ENCODE data around the gene COX8A. TPM values are rescaled to one million over a fixed set of nuclear protein-coding genes. Genes with fewer than 3 reads are reported as not detected.
A peak's percentile ranks its signal among the peaks of the same experiment; 100 is the strongest.

The COX8A gene
- total and polyA plus RNA-seq, 7 donors: 419 to 1,691 (median 659) TPM

GRCh38 chr11:63986932-63987513, 12.6 kb downstream of the COX8A start:
- Histone ChIP-seq H3K27ac (peak overlapping the region; percentile 86 to 88 (median 88)), H3K4me1 (peaks cover 0 to 30% (median 23%) of the 10 kb centered on the region in 4 donors), H3K27me3 (no peaks in the 10 kb centered on the region), H3K4me3 (peak overlapping the region; percentile 64 to 95 (median 94)), H3K36me3 (peaks cover 9 to 40% (median 14%) of the 10 kb centered on the region in 4 donors), H3K9me3 (no peaks in the 10 kb centered on the region)
- 42 to 44% methylated on average over 25 of the region's 25 CpGs for WGBS, 2 donors
- TF ChIP-seq POLR2A (IDR thresholded peaks at IDR 0.05): no peak
- no peak for TF ChIP-seq POLR2AphosphoS5 (IDR thresholded peaks at IDR 0.05)
- no peak for TF ChIP-seq EP300 (IDR thresholded peaks at IDR 0.05)
- TF ChIP-seq, protein P1, sequence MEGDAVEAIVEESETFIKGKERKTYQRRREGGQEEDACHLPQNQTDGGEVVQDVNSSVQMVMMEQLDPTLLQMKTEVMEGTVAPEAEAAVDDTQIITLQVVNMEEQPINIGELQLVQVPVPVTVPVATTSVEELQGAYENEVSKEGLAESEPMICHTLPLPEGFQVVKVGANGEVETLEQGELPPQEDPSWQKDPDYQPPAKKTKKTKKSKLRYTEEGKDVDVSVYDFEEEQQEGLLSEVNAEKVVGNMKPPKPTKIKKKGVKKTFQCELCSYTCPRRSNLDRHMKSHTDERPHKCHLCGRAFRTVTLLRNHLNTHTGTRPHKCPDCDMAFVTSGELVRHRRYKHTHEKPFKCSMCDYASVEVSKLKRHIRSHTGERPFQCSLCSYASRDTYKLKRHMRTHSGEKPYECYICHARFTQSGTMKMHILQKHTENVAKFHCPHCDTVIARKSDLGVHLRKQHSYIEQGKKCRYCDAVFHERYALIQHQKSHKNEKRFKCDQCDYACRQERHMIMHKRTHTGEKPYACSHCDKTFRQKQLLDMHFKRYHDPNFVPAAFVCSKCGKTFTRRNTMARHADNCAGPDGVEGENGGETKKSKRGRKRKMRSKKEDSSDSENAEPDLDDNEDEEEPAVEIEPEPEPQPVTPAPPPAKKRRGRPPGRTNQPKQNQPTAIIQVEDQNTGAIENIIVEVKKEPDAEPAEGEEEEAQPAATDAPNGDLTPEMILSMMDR (IDR thresholded peaks at IDR 0.05): no peak
- intact Hi-C loops (cut with DNase I): no loop called here
- DNase-seq: peak; percentile 56

DNA sequence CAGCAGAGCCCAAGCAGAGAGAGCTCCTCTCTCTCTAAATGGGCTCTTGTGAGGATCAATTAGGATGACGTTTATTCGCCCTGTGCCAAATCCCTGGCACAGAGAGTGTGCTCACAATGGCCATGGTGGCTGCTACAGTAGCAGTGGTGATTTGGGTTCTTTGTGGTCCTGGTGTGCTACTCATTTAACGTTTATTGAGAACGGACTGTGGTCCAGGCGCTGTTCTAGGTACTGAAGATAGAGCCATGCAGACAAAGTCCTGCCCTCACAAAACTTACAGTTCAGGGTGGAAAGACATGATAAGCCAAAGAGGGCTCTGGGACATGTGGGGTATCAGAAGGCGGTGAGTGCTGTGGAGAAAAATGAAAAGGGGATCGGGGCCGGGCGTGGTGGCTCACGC, 17.1 kb downstream of the COX8A start:
- intact Hi-C loops (cut with DNase I): no loop called here
- Histone ChIP-seq H3K27me3 (no peaks in the 10 kb centered on the region), H3K4me3 (no peak overlapping the region), H3K27ac (no peak overlapping the region), H3K36me3 (peaks cover 13 to 77% (median 21%) of the 10 kb centered on the region in 4 donors), H3K9me3 (no peaks in the 10 kb centered on the region), H3K4me1 (peaks cover 0 to 22% (median 17%) of the 10 kb centered on the region in 4 donors)
- WGBS, 2 donors: 92 to 93% methylated on average over 10 of the region's 10 CpGs
- no peak for DNase-seq
- TF ChIP-seq, protein P1 (IDR thresholded peaks at IDR 0.05): no peak
- TF ChIP-seq POLR2A (IDR thresholded peaks at IDR 0.05) (no peak), EP300 (IDR thresholded peaks at IDR 0.05) (no peak), POLR2AphosphoS5 (IDR thresholded peaks at IDR 0.05) (no peak)

GRCh38 chr11:63993100-63993499, 18.7 kb downstream of the COX8A start:
- no peak for TF ChIP-seq POLR2AphosphoS5 (IDR thresholded peaks at IDR 0.05)
- TF ChIP-seq EP300 (IDR thresholded peaks at IDR 0.05): no peak
- TF ChIP-seq, protein P1 (IDR thresholded peaks at IDR 0.05): no peak
- no peak for TF ChIP-seq POLR2A (IDR thresholded peaks at IDR 0.05)
- Histone ChIP-seq H3K27ac (no peak overlapping the region), H3K36me3 (peaks cover 28 to 91% (median 33%) of the 10 kb centered on the region in 4 donors), H3K9me3 (no peaks in the 10 kb centered on the region), H3K27me3 (no peaks in the 10 kb centered on the region), H3K4me1 (peaks cover 0 to 7% (median 3%) of the 10 kb centered on the region in 4 donors), H3K4me3 (no peak overlapping the region)
- intact Hi-C loops (cut with DNase I): no loop called here
- DNase-seq: no peak
- 85 to 94% methylated on average over 5 of the region's 5 CpGs for WGBS, 2 donors

DNA sequence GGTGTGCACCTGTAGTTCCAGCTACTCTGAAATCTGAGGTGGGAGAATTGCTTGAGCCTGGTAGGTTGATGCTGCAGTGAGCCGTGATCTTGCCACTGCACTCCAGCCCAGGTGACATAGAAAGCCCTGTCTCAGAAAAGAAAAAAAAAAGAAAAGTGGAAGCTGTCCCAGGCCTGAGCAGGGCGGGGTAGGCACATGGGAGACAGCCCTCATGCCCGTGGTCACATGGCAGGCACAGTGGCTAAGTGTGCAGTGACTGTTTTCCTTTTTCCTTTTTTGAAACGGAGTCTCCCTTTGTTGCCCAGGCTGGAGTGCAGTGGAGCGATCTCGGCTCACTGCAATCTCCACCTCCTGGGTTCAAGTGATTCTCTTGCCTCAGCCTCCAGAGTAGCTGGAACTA, 19.6 kb downstream of the COX8A start:
- Histone ChIP-seq H3K9me3 (no peaks in the 10 kb centered on the region), H3K27me3 (no peaks in the 10 kb centered on the region), H3K4me3 (no peak overlapping the region), H3K36me3 (peaks cover 26 to 88% (median 27%) of the 10 kb centered on the region in 4 donors), H3K27ac (no peak overlapping the region), H3K4me1 (peaks cover 0 to 5% (median 3%) of the 10 kb centered on the region in 4 donors)
- no peak for TF ChIP-seq EP300 (IDR thresholded peaks at IDR 0.05)
- no peak for TF ChIP-seq POLR2A (IDR thresholded peaks at IDR 0.05)
- TF ChIP-seq, protein P1 (IDR thresholded peaks at IDR 0.05): no peak
- no peak for TF ChIP-seq POLR2AphosphoS5 (IDR thresholded peaks at IDR 0.05)
- intact Hi-C loops (cut with DNase I): no loop called here
- no peak for DNase-seq
- WGBS, 2 donors: 50 to 79% methylated on average over 6 of the region's 6 CpGs

All from sigmoid colon (tissue), 7 donors.